Activated CD4-positive, alpha-beta T cell treated with anti-CD3 and anti-CD28 coated beads, Interleukin-10, Interleukin-2, amounts not matched to agents 100 ng/mL and 50 ng/mL, durations not matched to agents 16 hours and 8 hours (primary cell): ENCODE data around the gene NDUFS6.
"Not testable (repeated sequence)": the region's sequence is repeated elsewhere in the genome, so short reads cannot be mapped to it uniquely, and the experiment has no call there.

Experiments
- DNase-seq: peaks from one replicate; pipeline ENCODE4 v3.0.0-alpha.2; 2020

NDUFS6 gene

GRCh38 chr5:1784197-1785050 is 16.8 kb upstream of the NDUFS6 start:
- DNase-seq = no peak

GRCh38 chr5:1785062-1785461 is 16.1 kb upstream of the NDUFS6 start:
- no peak for DNase-seq

- no peak for DNase-seq
These were observed 15.2 kb upstream of the NDUFS6 start for GRCh38 chr5:1785984-1786383.

GRCh38 chr5:1786621-1787471 is 14.4 kb upstream of the NDUFS6 start:
- no peak for DNase-seq

- DNase-seq = no peak
These were observed 13.6 kb upstream of the NDUFS6 start for GRCh38 chr5:1787472-1788047.

- no peak for DNase-seq
These were observed 13.0 kb upstream of the NDUFS6 start for GRCh38 chr5:1788200-1788599.

GRCh38 chr5:1788828-1789227 is 12.4 kb upstream of the NDUFS6 start:
- no peak for DNase-seq

- DNase-seq = peak; percentile 67
These were observed 11.8 kb upstream of the NDUFS6 start for GRCh38 chr5:1789438-1789833.

GRCh38 chr5:1789834-1790471 is 11.3 kb upstream of the NDUFS6 start:
- DNase-seq = no peak

GRCh38 chr5:1791176-1791575 is 10.0 kb upstream of the NDUFS6 start:
- no peak for DNase-seq

GRCh38 chr5:1792842-1793266 is 8.4 kb upstream of the NDUFS6 start:
- DNase-seq = peak; percentile 96

- DNase-seq = peak; percentile 65
These were observed 7.9 kb upstream of the NDUFS6 start for GRCh38 chr5:1793301-1793740.

GRCh38 chr5:1793966-1794900 is 7.0 kb upstream of the NDUFS6 start:
- peak; percentile 27 for DNase-seq

- DNase-seq = no peak
These were observed 6.3 kb upstream of the NDUFS6 start for GRCh38 chr5:1794901-1795290.

- no peak for DNase-seq
These were observed 5.7 kb upstream of the NDUFS6 start for GRCh38 chr5:1795506-1795905.

GRCh38 chr5:1795931-1796330 is 5.3 kb upstream of the NDUFS6 start:
- no peak for DNase-seq

- no peak for DNase-seq
These were observed 4.7 kb upstream of the NDUFS6 start for GRCh38 chr5:1796371-1797102.

- no peak for DNase-seq
These were observed 4.0 kb upstream of the NDUFS6 start for GRCh38 chr5:1797103-1797800.

GRCh38 chr5:1797855-1798254 is 3.4 kb upstream of the NDUFS6 start:
- no peak for DNase-seq

GRCh38 chr5:1798589-1798988 is 2.6 kb upstream of the NDUFS6 start:
- DNase-seq = not testable (repeated sequence)
